B cell (primary cell): ENCODE results near the gene CBFB. TPM values are rescaled to one million over a fixed set of nuclear protein-coding genes. Genes with fewer than 3 reads are reported as not detected.

Source experiments
- ATAC-seq: fragments of 200-7000 bp; cut with Tn5 transposase; one replicate; pipeline ENCODE4 v1.10.0; 2021; ENCODE audit warnings: low read depth, mild to moderate bottlenecking, moderate number of reproducible peaks, moderate library complexity
- CTCF ChIA-PET: fragments of 350-600 bp; sonication (Branson Sonifier 250); formaldehyde crosslinking; loops from one replicate; lab custom pipeline; 2021; ENCODE audit warnings: antibody characterized with exemption, inconsistent platforms; lab: Charles Lee
- POLR2A ChIA-PET: fragments of 350-600 bp; sonication (Branson Sonifier 250); formaldehyde crosslinking; loops from one replicate; lab custom pipeline; 2021; ENCODE audit warnings: antibody characterized with exemption; lab: Charles Lee
- DNase-seq: peaks from one replicate; pipeline ENCODE4 v3.0.0; 2013
- H2AFZ ChIP-seq: 2 replicates; pipeline ENCODE4 v1.6.1; 2012; ENCODE audit warnings: mild to moderate bottlenecking, low read depth, low read length; ENCODE audit not compliant: insufficient read depth, poor library complexity, severe bottlenecking
- H3K27ac ChIP-seq, 2 donors: 1 replicate in 1 of 2; 2 replicates in 1 of 2; pipeline ENCODE4 v1.5.1; 2012 to 2013; ENCODE audit warnings: low read length in 2 of 2, mild to moderate bottlenecking in 2 of 2, moderate library complexity in 1 of 2
- H3K27me3 ChIP-seq, 4 experiments: fragments of 200-600 bp in 1 of 4; sonication (generic) in 1 of 4; replicated peaks in 1 of 4; 1 replicate in 2 of 4; 2 replicates in 2 of 4; pipeline versions ENCODE4 v1.6.1 to v1.7.0; 2013 to 2016; ENCODE audit warnings: low read length in 3 of 4, mild to moderate bottlenecking in 2 of 4, mixed read lengths in 1 of 4, moderate library complexity in 1 of 4; ENCODE audit not compliant: insufficient read depth in 4 of 4, control insufficient read depth in 3 of 4; ENCODE audit errors: control extremely low read depth in 1 of 4
- H3K36me3 ChIP-seq, 2 experiments: replicated peaks in 1 of 2; 1 replicate in 1 of 2; 2 replicates in 1 of 2; pipeline versions ENCODE4 v1.6.1 to v1.7.1; 2013; ENCODE audit warnings: low read length in 1 of 2; ENCODE audit not compliant: insufficient read depth in 2 of 2, control insufficient read depth in 1 of 2; ENCODE audit errors: control extremely low read depth in 1 of 2, extremely low read depth in 1 of 2
- H3K4me1 ChIP-seq, 2 donors: fragments of 200-600 bp in 1 of 2; sonication (generic) in 1 of 2; 1 replicate in 1 of 2; 2 replicates in 1 of 2; pipeline versions ENCODE4 v1.5.1 to v1.6.1; 2013 to 2017; ENCODE audit warnings: low read length in 2 of 2; ENCODE audit not compliant: control insufficient read depth in 2 of 2, insufficient read depth in 2 of 2
- H3K4me2 ChIP-seq: replicated peaks from 2 replicates; pipeline ENCODE3; 2012; ENCODE audit warnings: mild to moderate bottlenecking, low read depth, low read length; ENCODE audit not compliant: poor library complexity, severe bottlenecking
- H3K4me3 ChIP-seq, 5 experiments: fragments of 200-600 bp in 1 of 5; sonication (generic) in 1 of 5; 1 replicate in 3 of 5; 2 replicates in 2 of 5; pipeline versions ENCODE4 v1.5.1 to v1.7.0; 2011 to 2016; ENCODE audit warnings: low read length in 4 of 5, mild to moderate bottlenecking in 4 of 5, low read depth in 2 of 5, control low read depth in 1 of 5, moderate library complexity in 1 of 5; ENCODE audit not compliant: insufficient read depth in 1 of 5; ENCODE audit errors: control extremely low read depth in 1 of 5, extremely low read depth in 1 of 5
- H3K79me2 ChIP-seq: fragments of 200-600 bp; sonication (generic); one replicate; pipeline ENCODE4 v1.6.0; 2016; ENCODE audit warnings: low read length; ENCODE audit not compliant: control insufficient read depth, insufficient read depth
- H3K9ac ChIP-seq: fragments of 200-600 bp; sonication (generic); 2 replicates; pipeline ENCODE4 v1.6.1; 2017; ENCODE audit warnings: mild to moderate bottlenecking, low read length, moderate library complexity
- H3K9me3 ChIP-seq, 3 donors: one replicate each; pipeline versions ENCODE4 v1.6.1 to v1.7.1; 2013; ENCODE audit warnings: low read length in 2 of 3; ENCODE audit not compliant: control insufficient read depth in 2 of 3, insufficient read depth in 1 of 3; ENCODE audit errors: control extremely low read depth in 1 of 3
- H4K20me1 ChIP-seq: 2 replicates; pipeline ENCODE4 v1.6.0; 2012; ENCODE audit warnings: mild to moderate bottlenecking, low read length; ENCODE audit not compliant: insufficient read depth, control insufficient read depth, poor library complexity, severe bottlenecking
- H3K27ac Mint-ChIP-seq: one replicate; pipeline ENCODE4 v1.8.0; 2021; ENCODE audit warnings: mixed read lengths
- H3K27me3 Mint-ChIP-seq: one replicate; pipeline ENCODE4 v1.8.0; 2021; ENCODE audit warnings: mixed read lengths
- H3K4me1 Mint-ChIP-seq: one replicate; pipeline ENCODE4 v1.8.0; 2021; ENCODE audit warnings: mixed read lengths
- H3K4me3 Mint-ChIP-seq: one replicate; pipeline ENCODE4 v1.8.0; 2021; ENCODE audit warnings: mixed read lengths
- H3K9me3 Mint-ChIP-seq: one replicate; pipeline ENCODE4 v1.8.0; 2022; ENCODE audit warnings: mixed read lengths; ENCODE audit not compliant: insufficient read depth
- EZH2 ChIP-seq: IDR thresholded peaks from 2 replicates; pipeline ENCODE4 v1.6.1; 2012; ENCODE audit warnings: borderline replicate concordance, low read depth, mild to moderate bottlenecking, moderate library complexity, low read length; ENCODE audit not compliant: insufficient read depth, poor library complexity, severe bottlenecking
- WGBS: methylation state at CpG from one replicate; pipeline ENCODE4 v1.1.5; 2013; ENCODE audit warnings: missing lambda C conversion rate; ENCODE audit not compliant: insufficient coverage; 5-methylcytosine and 5-hydroxymethylcytosine counted together
- intact Hi-C: fragments of 100-400 bp; cut with micrococcal nuclease; formaldehyde crosslinking; loops from one replicate; pipeline ENCODE4 v1.10.0; 2022
- polyA plus RNA-seq: library from polyadenylated mRNA; depleted of rRNA; stranded (reverse); fragments of >200 nt; gene quantifications from 2 replicates; pipeline ENCODE4 v1.2.3, GENCODE V29; 2012
- total RNA-seq, 2 donors: library from RNA; stranded (reverse); fragments of 120-200 nt in 1 of 2; gene quantifications; 1 replicate in 1 of 2; 2 replicates in 1 of 2; pipeline versions ENCODE4 v1.2.3 to v1.2.4, GENCODE V29; 2013 to 2022
- TF ChIP-seq, protein P1 (sequence below): fragments of 200-600 bp; IDR thresholded peaks from one replicate; pipeline ENCODE4 v1.8.0; 2022; ENCODE audit warnings: antibody characterized with exemption, mild to moderate bottlenecking

CBFB gene
- total and polyA plus RNA-seq, 2 donors (not counting 1 experiment from before 2014, with no cell fraction given): 19.5 to 89.0 TPM

DNA sequence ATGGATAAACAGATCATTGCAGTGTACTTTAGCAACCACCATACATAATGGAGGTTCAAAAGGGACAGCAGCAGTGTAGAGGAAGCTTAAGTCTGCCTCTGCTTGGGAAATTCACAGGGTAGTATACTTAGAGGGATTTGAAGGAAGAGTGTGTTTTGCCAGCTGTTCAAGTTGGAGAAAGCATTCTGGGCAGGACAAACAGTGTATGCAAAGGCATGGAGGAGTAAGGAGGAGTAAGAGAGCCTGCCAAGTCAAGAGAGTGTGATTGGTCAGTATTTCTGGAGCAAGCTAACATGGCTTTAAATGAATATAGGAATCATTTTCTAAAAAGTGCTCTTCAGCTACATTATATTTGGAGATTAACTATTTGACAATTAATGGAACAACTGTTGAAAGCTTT lies 57.9 kb downstream of the CBFB start:
- H3K79me2 ChIP-seq: peaks cover under 1% of the 10 kb centered on the region

DNA sequence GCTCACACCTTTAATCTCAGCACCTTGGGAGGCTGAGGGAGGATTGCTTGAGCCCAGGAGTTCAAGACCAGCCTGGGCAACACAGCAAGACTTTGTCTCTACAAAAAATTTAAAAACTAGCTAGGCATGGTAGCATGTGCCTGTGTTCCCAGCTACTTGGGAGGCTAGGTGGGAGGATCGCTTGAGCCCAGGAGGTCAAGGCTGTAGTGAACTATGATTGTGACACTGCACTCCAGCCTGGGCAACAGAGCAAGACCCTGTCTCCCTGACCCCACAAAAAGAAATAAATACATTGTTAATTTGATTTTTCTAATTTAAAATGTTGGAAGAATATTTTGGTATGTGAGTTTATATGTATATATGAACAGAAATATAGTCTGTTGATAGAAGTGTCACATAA lies 58.3 kb downstream of the CBFB start:
- peaks cover 7% of the 10 kb centered on the region for H3K4me1 Mint-ChIP-seq
- no peaks in the 10 kb centered on the region for H3K9me3 Mint-ChIP-seq
- WGBS: no CpG with 5 or more reads among the region's 1 CpG
- TF ChIP-seq, protein P1, sequence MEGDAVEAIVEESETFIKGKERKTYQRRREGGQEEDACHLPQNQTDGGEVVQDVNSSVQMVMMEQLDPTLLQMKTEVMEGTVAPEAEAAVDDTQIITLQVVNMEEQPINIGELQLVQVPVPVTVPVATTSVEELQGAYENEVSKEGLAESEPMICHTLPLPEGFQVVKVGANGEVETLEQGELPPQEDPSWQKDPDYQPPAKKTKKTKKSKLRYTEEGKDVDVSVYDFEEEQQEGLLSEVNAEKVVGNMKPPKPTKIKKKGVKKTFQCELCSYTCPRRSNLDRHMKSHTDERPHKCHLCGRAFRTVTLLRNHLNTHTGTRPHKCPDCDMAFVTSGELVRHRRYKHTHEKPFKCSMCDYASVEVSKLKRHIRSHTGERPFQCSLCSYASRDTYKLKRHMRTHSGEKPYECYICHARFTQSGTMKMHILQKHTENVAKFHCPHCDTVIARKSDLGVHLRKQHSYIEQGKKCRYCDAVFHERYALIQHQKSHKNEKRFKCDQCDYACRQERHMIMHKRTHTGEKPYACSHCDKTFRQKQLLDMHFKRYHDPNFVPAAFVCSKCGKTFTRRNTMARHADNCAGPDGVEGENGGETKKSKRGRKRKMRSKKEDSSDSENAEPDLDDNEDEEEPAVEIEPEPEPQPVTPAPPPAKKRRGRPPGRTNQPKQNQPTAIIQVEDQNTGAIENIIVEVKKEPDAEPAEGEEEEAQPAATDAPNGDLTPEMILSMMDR: no peak
- no peak for TF ChIP-seq EZH2
- Histone ChIP-seq H3K36me3 (peaks cover 1 to 8% of the 10 kb centered on the region in 2 experiments), H3K4me1 (peaks cover 0 to 3% of the 10 kb centered on the region in 2 donors), H3K4me3 (no peak overlapping the region), H2AFZ (no peak overlapping the region), H4K20me1 (no peaks in the 10 kb centered on the region), H3K79me2 (peaks cover 5% of the 10 kb centered on the region), H3K9ac (no peak overlapping the region), H3K27me3 (no peaks in the 10 kb centered on the region), H3K27ac (no peak overlapping the region), H3K9me3 (no peaks in the 10 kb centered on the region), H3K4me2 (no peak overlapping the region)
- intact Hi-C loops: no loop called here
- ChIA-PET CTCF (interaction anchor here (1.0 to 2.0 kb wide), 3 partner anchors 12 to 19 kb away, joined by 3 to 5 read pairs (median 3); no protein-coding TSS in a partner anchor), POLR2A (no interaction called here)
- no peak overlapping the region for H3K27ac Mint-ChIP-seq
- DNase-seq (no peak), ATAC-seq (no peak)
- no peak overlapping the region for H3K4me3 Mint-ChIP-seq
- no peaks in the 10 kb centered on the region for H3K27me3 Mint-ChIP-seq

More for the DNA sequence above, 57.9 kb downstream of the CBFB start:
- H3K4me3 Mint-ChIP-seq: no peak overlapping the region
- H3K27ac Mint-ChIP-seq: no peak overlapping the region
- Histone ChIP-seq H3K9me3 (no peaks in the 10 kb centered on the region), H4K20me1 (no peaks in the 10 kb centered on the region), H3K27ac (no peak overlapping the region), H3K4me3 (no peak overlapping the region), H3K27me3 (no peaks in the 10 kb centered on the region), H3K9ac (no peak overlapping the region), H3K36me3 (peaks cover 1 to 5% of the 10 kb centered on the region in 2 experiments), H3K4me1 (peaks cover 0 to 3% of the 10 kb centered on the region in 2 donors), H2AFZ (no peak overlapping the region), H3K4me2 (no peak overlapping the region)
- intact Hi-C loops: no loop called here
- DNase-seq (no peak), ATAC-seq (no peak)
- no peaks in the 10 kb centered on the region for H3K27me3 Mint-ChIP-seq
- ChIA-PET POLR2A (no interaction called here), CTCF (interaction anchor here (1.0 to 2.0 kb wide), 3 partner anchors 12 to 20 kb away, joined by 3 to 5 read pairs (median 3); no protein-coding TSS in a partner anchor)
- TF ChIP-seq, protein P1: no peak
- TF ChIP-seq EZH2: no peak
- H3K4me1 Mint-ChIP-seq: peaks cover 5% of the 10 kb centered on the region
- H3K9me3 Mint-ChIP-seq: no peaks in the 10 kb centered on the region
